ENCODE results near the gene COL6A5.
"Not testable (repeated sequence)": the region's sequence is repeated elsewhere in the genome, so short reads cannot be mapped to it uniquely, and the experiment has no call there.

The COL6A5 gene

GRCh38 chr3:130433306-130433705, 87.8 kb downstream of the COL6A5 start:
- no peak for DNase-seq (ENCODE audit: low read depth)

GRCh38 chr3:130442284-130442683, 96.8 kb downstream of the COL6A5 start:
- no peak for DNase-seq (ENCODE audit: low read depth)

GRCh38 chr3:130446840-130447239, 101.4 kb downstream of the COL6A5 start:
- DNase-seq (ENCODE audit: low read depth) = not testable (repeated sequence)

- not testable (repeated sequence) for DNase-seq (ENCODE audit: low read depth)
These were observed 102.7 kb downstream of the COL6A5 start for GRCh38 chr3:130448155-130448554.

GRCh38 chr3:130456540-130456939, 111.1 kb downstream of the COL6A5 start:
- DNase-seq (ENCODE audit: low read depth) = no peak

- no peak for DNase-seq (ENCODE audit: low read depth)
These were observed 112.2 kb downstream of the COL6A5 start for GRCh38 chr3:130457671-130458070.

- no peak for DNase-seq (ENCODE audit: low read depth)
These were observed 114.5 kb downstream of the COL6A5 start for GRCh38 chr3:130459944-130460343.

GRCh38 chr3:130462089-130462488, 116.6 kb downstream of the COL6A5 start:
- no peak for DNase-seq (ENCODE audit: low read depth)

GRCh38 chr3:130463221-130463620, 117.7 kb downstream of the COL6A5 start:
- no peak for DNase-seq (ENCODE audit: low read depth)

GRCh38 chr3:130465521-130465920, 120.0 kb downstream of the COL6A5 start:
- no peak for DNase-seq (ENCODE audit: low read depth)

- DNase-seq (ENCODE audit: low read depth) = no peak
These were observed 122.8 kb downstream of the COL6A5 start for GRCh38 chr3:130468311-130468710.

- DNase-seq (ENCODE audit: low read depth) = no peak
These were observed 124.7 kb downstream of the COL6A5 start for GRCh38 chr3:130470126-130470525.

- no peak for DNase-seq (ENCODE audit: low read depth)
These were observed 127.9 kb downstream of the COL6A5 start for GRCh38 chr3:130473416-130473815.

GRCh38 chr3:130480736-130481135, 135.3 kb downstream of the COL6A5 start:
- no peak for DNase-seq (ENCODE audit: low read depth)

- DNase-seq (ENCODE audit: low read depth) = no peak
These were observed 142.8 kb downstream of the COL6A5 start for GRCh38 chr3:130488288-130488687.

GRCh38 chr3:130488769-130489450, 143.4 kb downstream of the COL6A5 start:
- DNase-seq (ENCODE audit: low read depth) = no peak

- DNase-seq (ENCODE audit: low read depth) = no peak
These were observed 144.8 kb downstream of the COL6A5 start for GRCh38 chr3:130490241-130490640.

GRCh38 chr3:130491431-130491830, 146.0 kb downstream of the COL6A5 start:
- no peak for DNase-seq (ENCODE audit: low read depth)

- no peak for DNase-seq (ENCODE audit: low read depth)
These were observed 159.2 kb downstream of the COL6A5 start for GRCh38 chr3:130504701-130505100.

GRCh38 chr3:130506031-130506430, 160.6 kb downstream of the COL6A5 start:
- no peak for DNase-seq (ENCODE audit: low read depth)

GRCh38 chr3:130507746-130508145, 162.3 kb downstream of the COL6A5 start:
- no peak for DNase-seq (ENCODE audit: low read depth)

GRCh38 chr3:130509008-130509407, 163.5 kb downstream of the COL6A5 start:
- DNase-seq (ENCODE audit: low read depth) = no peak

- DNase-seq (ENCODE audit: low read depth) = no peak
These were observed 169.2 kb downstream of the COL6A5 start for GRCh38 chr3:130514681-130515080.

GRCh38 chr3:130515755-130516154, 170.3 kb downstream of the COL6A5 start:
- no peak for DNase-seq (ENCODE audit: low read depth)

All from activated gamma-delta T cell treated with anti-CD3 and anti-CD28 coated beads, Interleukin-2, amount 50 U/mL, for 16 hours (primary cell).